Measurements from ENCODE around the gene GFER.

The GFER gene

DNA sequence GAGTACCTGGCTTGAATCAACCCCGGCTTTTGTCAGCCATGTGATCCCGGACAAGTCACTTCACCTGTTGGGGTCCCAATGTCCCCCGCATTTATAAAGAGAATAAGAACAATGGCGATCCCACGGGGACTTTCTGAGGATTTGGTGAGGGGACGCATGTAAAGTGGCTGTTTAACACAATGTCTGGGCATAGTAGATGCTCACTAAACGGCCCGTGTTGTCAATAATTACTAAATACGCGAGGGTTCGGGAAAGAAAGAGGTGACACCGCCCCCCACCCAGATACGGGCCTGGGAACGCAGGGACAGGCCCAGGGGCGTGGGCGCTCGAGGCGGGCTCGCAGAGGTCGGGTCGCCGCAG is 7.6 kb downstream of the GFER start:
- TF ChIP-seq, protein P1, sequence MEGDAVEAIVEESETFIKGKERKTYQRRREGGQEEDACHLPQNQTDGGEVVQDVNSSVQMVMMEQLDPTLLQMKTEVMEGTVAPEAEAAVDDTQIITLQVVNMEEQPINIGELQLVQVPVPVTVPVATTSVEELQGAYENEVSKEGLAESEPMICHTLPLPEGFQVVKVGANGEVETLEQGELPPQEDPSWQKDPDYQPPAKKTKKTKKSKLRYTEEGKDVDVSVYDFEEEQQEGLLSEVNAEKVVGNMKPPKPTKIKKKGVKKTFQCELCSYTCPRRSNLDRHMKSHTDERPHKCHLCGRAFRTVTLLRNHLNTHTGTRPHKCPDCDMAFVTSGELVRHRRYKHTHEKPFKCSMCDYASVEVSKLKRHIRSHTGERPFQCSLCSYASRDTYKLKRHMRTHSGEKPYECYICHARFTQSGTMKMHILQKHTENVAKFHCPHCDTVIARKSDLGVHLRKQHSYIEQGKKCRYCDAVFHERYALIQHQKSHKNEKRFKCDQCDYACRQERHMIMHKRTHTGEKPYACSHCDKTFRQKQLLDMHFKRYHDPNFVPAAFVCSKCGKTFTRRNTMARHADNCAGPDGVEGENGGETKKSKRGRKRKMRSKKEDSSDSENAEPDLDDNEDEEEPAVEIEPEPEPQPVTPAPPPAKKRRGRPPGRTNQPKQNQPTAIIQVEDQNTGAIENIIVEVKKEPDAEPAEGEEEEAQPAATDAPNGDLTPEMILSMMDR (IDR thresholded peaks at IDR 0.05; ENCODE audit: low read depth, low read length) = no peak
- 0 out of 2 replicates have a peak overlapping the region, but pooled peaks have one; percentile 10 for H3K4me3 ChIP-seq (ENCODE audit: low read depth, low read length)

DNA sequence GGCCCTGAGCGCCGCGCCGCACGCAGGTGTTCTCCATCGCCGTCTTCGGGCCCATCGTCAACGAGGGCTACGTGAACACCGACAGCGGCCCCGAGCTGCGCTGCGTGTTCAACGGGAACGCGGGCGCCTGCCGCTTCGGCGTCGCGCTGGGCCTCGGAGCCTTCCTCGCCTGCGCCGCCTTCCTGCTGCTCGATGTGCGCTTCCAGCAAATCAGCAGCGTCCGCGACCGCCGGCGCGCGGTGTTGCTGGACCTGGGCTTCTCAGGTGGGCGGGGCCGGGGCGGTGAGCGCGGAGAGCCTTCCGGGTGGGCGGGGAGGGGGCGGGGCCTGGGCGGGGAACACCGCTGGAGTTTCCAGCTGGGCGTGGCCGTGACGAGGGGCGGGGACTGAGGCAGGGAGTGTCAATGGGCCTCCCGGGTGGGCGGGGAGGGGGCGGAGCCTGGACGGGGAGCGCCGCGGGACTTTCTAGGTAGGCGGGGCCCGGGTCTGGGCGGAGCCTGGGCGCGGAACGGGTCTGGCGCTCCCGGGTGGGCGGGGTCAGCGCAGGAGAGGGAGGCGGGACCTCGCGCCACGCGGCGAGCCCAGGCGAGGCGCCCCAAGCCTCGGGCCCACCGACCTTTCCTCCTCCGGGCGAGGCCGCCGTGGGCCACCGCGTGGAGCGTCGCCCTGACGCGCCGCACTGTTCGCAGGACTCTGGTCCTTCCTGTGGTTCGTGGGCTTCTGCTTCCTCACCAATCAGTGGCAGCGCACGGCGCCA is 8.1 kb downstream of the GFER start:
- TF ChIP-seq, protein P1 (IDR thresholded peaks at IDR 0.05; ENCODE audit: low read depth, low read length) = no peak
- 0 out of 2 replicates have a peak overlapping the region, but pooled peaks have one; percentile 10 for H3K4me3 ChIP-seq (ENCODE audit: low read depth, low read length)

DNA sequence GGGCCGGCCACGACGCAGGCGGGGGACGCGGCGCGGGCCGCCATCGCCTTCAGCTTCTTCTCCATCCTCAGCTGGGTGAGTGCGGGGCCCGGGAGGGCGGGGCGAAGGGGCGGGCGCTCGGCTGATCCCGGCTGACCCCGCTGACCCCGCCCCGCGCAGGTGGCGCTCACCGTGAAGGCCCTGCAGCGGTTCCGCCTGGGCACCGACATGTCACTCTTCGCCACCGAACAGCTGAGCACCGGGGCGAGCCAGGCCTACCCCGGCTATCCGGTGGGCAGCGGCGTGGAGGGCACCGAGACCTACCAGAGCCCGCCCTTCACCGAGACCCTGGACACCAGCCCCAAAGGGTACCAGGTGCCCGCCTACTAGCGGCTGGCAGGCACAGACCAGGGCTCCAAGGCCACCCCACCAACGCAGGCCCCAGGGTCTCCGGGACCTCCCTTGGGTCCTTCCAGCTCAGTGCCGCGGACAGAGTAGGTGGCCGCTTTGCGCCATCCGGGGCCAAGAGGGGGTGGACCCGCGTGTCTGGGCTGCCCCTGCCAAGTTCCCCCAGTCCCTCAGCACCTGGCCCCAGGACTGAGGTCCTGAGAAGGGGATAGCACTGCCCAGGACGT is 8.8 kb downstream of the GFER start:
- no peak overlapping the region for H3K4me3 ChIP-seq (ENCODE audit: low read depth, low read length)

DNA sequence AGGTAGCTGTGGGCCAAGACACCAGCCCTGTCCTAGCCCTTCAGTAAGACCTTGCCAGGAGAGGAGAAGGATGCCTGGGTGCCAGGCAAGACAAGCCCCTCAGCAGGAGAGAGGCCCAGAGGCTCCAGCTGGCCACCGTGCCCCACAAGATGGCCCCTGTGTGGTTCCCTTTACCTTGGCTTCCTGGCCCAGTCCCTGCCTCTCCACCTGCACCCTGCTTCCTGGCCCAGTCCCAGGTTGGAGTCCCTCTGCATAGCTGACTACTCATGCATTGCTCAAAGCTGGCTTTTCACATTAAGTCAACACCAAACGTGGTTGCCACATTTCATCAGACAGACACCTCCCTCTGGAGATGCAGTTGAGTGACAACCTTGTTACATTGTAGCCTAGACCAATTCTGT is 9.7 kb downstream of the GFER start:
- TF ChIP-seq, protein P1 (IDR thresholded peaks at IDR 0.05; ENCODE audit: low read depth, low read length) = no peak
- no peak overlapping the region for H3K4me3 ChIP-seq (ENCODE audit: low read depth, low read length)

More for the DNA sequence above, 8.8 kb downstream of the GFER start:
- TF ChIP-seq, protein P1 (IDR thresholded peaks at IDR 0.05; ENCODE audit: low read depth, low read length) = no peak

DNA sequence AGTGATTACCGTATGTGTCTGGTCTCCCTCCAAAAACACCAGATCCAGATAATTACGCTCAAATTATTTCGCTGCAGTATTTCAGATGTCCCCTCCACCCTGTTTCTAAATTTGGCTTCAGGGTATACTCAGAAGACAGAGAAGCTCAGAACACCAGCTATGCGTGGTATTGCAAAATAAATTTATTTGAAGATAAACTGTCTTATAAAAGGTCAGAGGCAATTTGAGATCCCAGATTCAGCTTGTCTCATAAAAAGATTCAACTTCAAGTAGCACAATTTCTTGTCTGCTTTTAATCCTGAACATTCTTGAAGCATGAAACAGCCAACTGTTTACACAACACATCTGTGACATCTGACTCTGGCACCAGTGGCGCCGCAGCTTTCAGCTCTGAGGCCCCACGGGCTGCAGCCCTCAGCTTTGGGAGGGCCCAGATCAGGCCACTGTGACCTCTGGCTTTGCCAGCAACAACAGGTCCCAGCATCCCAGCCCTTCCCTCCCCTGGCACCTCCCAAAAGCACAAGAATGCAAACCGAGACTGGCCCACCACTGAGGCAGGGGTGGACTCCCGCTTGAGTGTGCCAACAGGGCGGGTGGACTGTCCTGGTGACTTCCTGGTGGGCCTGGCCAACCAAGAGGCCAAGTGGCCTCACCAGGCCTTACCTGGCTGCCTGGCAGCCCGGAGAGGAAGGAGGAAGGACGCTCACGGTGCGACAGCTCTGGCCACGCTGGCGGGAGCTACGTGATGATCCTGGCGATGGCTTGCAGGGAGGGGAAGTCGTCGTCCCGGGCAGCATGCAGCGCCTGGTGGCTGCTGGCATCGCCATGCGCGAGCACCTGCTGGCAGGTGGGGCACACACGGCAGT is 13.7 kb downstream of the GFER start:
- H3K4me3 ChIP-seq (ENCODE audit: low read depth, low read length) = no peak overlapping the region
- TF ChIP-seq, protein P1 (IDR thresholded peaks at IDR 0.05; ENCODE audit: low read depth, low read length) = no peak

DNA sequence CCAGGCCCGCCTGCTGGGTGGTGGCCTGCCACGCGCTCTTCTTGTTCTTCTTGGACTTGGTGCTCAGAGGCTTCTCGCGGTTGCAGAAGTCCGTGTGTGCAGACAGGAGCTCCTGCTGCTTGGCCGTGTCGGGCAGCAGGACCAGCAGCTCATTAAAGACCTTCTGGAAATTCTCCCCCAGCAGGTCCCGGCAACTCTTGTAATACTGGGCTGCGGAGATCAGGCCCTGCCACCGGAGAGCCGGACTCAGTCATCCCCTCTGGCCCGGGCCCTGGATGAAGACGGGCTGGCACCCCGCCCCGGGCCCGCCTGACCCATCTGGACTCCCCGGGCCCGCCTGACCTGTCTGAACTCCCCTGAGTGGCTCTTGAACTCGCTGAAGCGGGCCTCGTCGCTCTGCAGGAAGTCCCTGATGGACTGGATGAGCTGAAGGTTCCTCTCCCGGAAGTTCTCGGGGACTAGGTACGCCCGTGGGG is 14.4 kb downstream of the GFER start:
- TF ChIP-seq, protein P1 (IDR thresholded peaks at IDR 0.05; ENCODE audit: low read depth, low read length) = no peak

More for the DNA sequence above, 14.4 kb downstream of the GFER start:
- no peak overlapping the region for H3K4me3 ChIP-seq (ENCODE audit: low read depth, low read length)
